GM12878 (cell line): ENCODE data around the gene TNRC6B. TPM values are rescaled to one million over a fixed set of nuclear protein-coding genes. Genes with fewer than 3 reads are reported as not detected.

Experiments
- ATAC-seq: fragments of 200-7000 bp; cut with Tn5 transposase; 3 replicates; pipeline ENCODE4 v1.9.1; 2020; ENCODE audit warnings: mild to moderate bottlenecking, moderate library complexity
- BruUV-seq: library from RNA; stranded (reverse); fragments of 400-500 nt; replicated peaks from 2 replicates; lab custom pipeline; 2021; lab: Mats Ljungman, UMichigan
- CTCF ChIA-PET: fragments of 300-600 bp; sonication (Branson Sonifier 250); formaldehyde crosslinking; extraction: SDS; loops from one replicate; lab custom pipeline; 2021; ENCODE audit warnings: inconsistent platforms; lab: Yijun Ruan, JAX
- POLR2A ChIA-PET: fragments of 350-600 bp; formaldehyde crosslinking; extraction: SDS; loops from one replicate; lab custom pipeline; 2021; ENCODE audit warnings: inconsistent platforms; lab: Charles Lee
- RAD21 ChIA-PET: fragments of 300-600 bp; sonication (Branson Sonifier 250); formaldehyde crosslinking; loops from one replicate; lab custom pipeline; 2023; ENCODE audit warnings: antibody characterized with exemption; ENCODE audit not compliant: unreplicated experiment; lab: Charles Lee
- SMC1A ChIA-PET: fragments of 300-600 bp; sonication (Branson Sonifier 250); formaldehyde crosslinking; loops from one replicate; lab custom pipeline; 2023; ENCODE audit not compliant: unreplicated experiment, uncharacterized antibody; lab: Charles Lee
- DNase-seq: peaks from one replicate; pipeline ENCODE4 v3.0.0-alpha.2; 2011; ENCODE audit warnings: low read depth, low spot score
- FAIRE-seq: peaks from 3 replicates; lab custom pipeline; 2011; peaks lifted over from hg19 to GRCh38; lab: Jason Lieb, UNC
- H2AFZ ChIP-seq: 2 replicates; pipeline ENCODE4 v1.6.0; 2011; ENCODE audit warnings: low read depth, low read length, control low read depth; ENCODE audit not compliant: control insufficient read depth
- H3K27ac ChIP-seq: 2 replicates; pipeline ENCODE4 v1.5.1; 2011; ENCODE audit warnings: control low read depth; ENCODE audit not compliant: control insufficient read depth, insufficient read depth
- H3K27me3 ChIP-seq, 2 experiments: replicated peaks in 1 of 2; 2 replicates each; pipeline versions ENCODE4 v1.6.0 to v1.6.1; 2011; ENCODE audit warnings: low read length in 1 of 2; ENCODE audit not compliant: control insufficient read depth in 2 of 2, insufficient read depth in 2 of 2
- H3K36me3 ChIP-seq, 2 experiments: 2 replicates each; pipeline ENCODE4 v1.5.1; 2011; ENCODE audit warnings: low read length in 1 of 2; ENCODE audit not compliant: control insufficient read depth in 2 of 2, insufficient read depth in 2 of 2
- H3K4me1 ChIP-seq: 2 replicates; pipeline ENCODE4 v1.6.1; 2011; ENCODE audit warnings: mild to moderate bottlenecking, low read length, moderate library complexity, mixed read lengths; ENCODE audit not compliant: control insufficient read depth, insufficient read depth
- H3K4me2 ChIP-seq: 2 replicates; pipeline ENCODE4 v1.6.0; 2011; ENCODE audit warnings: control low read depth; ENCODE audit not compliant: control insufficient read depth, insufficient read depth
- H3K4me3 ChIP-seq: fragments of 200-600 bp; sonication (generic); 2 replicates; pipeline ENCODE4 v1.5.1; 2016
- H3K79me2 ChIP-seq: 2 replicates; pipeline ENCODE4 v1.6.0; 2011; ENCODE audit warnings: low read length; ENCODE audit not compliant: control insufficient read depth, insufficient read depth
- H3K9ac ChIP-seq: 2 replicates; pipeline ENCODE4 v1.8.0; 2011; ENCODE audit warnings: low read length, control low read depth, mixed read lengths; ENCODE audit not compliant: control insufficient read depth, insufficient read depth
- H3K9me3 ChIP-seq: replicated peaks from 3 replicates; pipeline ENCODE4 v1.5.1; 2011; ENCODE audit warnings: mild to moderate bottlenecking, low read length; ENCODE audit not compliant: control insufficient read depth, insufficient read depth
- H4K20me1 ChIP-seq: 2 replicates; pipeline ENCODE4 v1.6.0; 2011; ENCODE audit not compliant: control insufficient read depth, insufficient read depth
- CEBPZ ChIP-seq: fragments of 150-350 bp; IDR thresholded peaks from 2 replicates; pipeline ENCODE4 v1.6.1; 2016; ENCODE audit warnings: low read depth, low read length
- CHD2 ChIP-seq: IDR thresholded peaks from 2 replicates; pipeline ENCODE4 v1.6.1; 2011; ENCODE audit warnings: low read depth, low read length, improper control_type of control experiment, borderline replicate concordance
- E2F8 ChIP-seq: fragments of 450-650 bp; IDR thresholded peaks from 2 replicates; pipeline ENCODE4 v1.6.1; 2018; ENCODE audit warnings: mild to moderate bottlenecking, low read depth, moderate library complexity; ENCODE audit not compliant: partially characterized antibody
- EZH2 ChIP-seq: IDR thresholded peaks from 2 replicates; pipeline ENCODE4 v1.6.1; 2012; ENCODE audit warnings: low read depth, mild to moderate bottlenecking, control low read depth, inconsistent platforms, low read length, borderline replicate concordance; ENCODE audit not compliant: control insufficient read depth
- LARP7 ChIP-seq: fragments of 450-650 bp; IDR thresholded peaks from 2 replicates; pipeline ENCODE4 v1.6.1; 2017; ENCODE audit warnings: mild to moderate bottlenecking
- PML ChIP-seq: IDR thresholded peaks from 2 replicates; pipeline ENCODE4 v1.6.1; 2012; ENCODE audit warnings: low read length, inconsistent platforms
- SUPT20H ChIP-seq: IDR thresholded peaks from 2 replicates; pipeline ENCODE4 v1.6.1; 2011; ENCODE audit warnings: low read depth, mild to moderate bottlenecking, low read length, moderate library complexity, borderline replicate concordance; ENCODE audit not compliant: control insufficient read depth
- TCF3 ChIP-seq: IDR thresholded peaks from 2 replicates; pipeline ENCODE4 v1.6.1; 2012; ENCODE audit warnings: low read depth, mild to moderate bottlenecking, low read length, borderline replicate concordance; ENCODE audit not compliant: insufficient read depth
- YY1 ChIP-seq: IDR thresholded peaks from 2 replicates; pipeline ENCODE4 v1.6.1; 2011; ENCODE audit warnings: low read depth, mild to moderate bottlenecking, low read length
- ZNF274 ChIP-seq: IDR thresholded peaks from one replicate; pipeline ENCODE4 v1.8.0; 2011; ENCODE audit not compliant: insufficient read length, insufficient read depth
- ZZZ3 ChIP-seq: IDR thresholded peaks from 2 replicates; pipeline ENCODE4 v1.6.1; 2011; ENCODE audit warnings: low read depth; ENCODE audit not compliant: control insufficient read depth, insufficient read length
- WGBS: methylation state at CpG from one replicate; pipeline ENCODE4 v1.1.6; 2016; ENCODE audit warnings: low lambda C conversion rate; ENCODE audit not compliant: insufficient replicate concordance, insufficient coverage; ENCODE audit errors: missing lambda C conversion rate; 5-methylcytosine and 5-hydroxymethylcytosine counted together
- in situ Hi-C: fragments of 300-500 bp; cut with MboI; formaldehyde crosslinking; loops from 9 replicates; pipeline ENCODE4 v1.14.3; 2018; ENCODE audit warnings: mixed read lengths
- intact Hi-C: fragments of 100-400 bp; cut with micrococcal nuclease; formaldehyde crosslinking; loops from one replicate; pipeline ENCODE4 v1.14.2; 2022; ENCODE audit not compliant: unreplicated experiment
- polyA plus RNA-seq, 11 experiments: library from polyadenylated mRNA; depleted of rRNA in 4 of 11; unstranded in 6 of 11; stranded (reverse) in 5 of 11; fragments of >200 nt; fragmentation: Nextera tagmentation in 4 of 11; fragmentation: Illumina TruSeq in 1 of 11; extraction: Ambion mirVana in 4 of 11; extraction: Trizol in 1 of 11; gene quantifications; 1 replicate in 1 of 11; 2 replicates in 10 of 11; pipeline versions ENCODE4 v1.2.1 to v1.2.3, GENCODE V29; 2011 to 2016; ENCODE audit warnings: inconsistent platforms in 2 of 11, missing spikeins in 2 of 11, low read depth in 1 of 11
- total RNA-seq, 4 experiments: library from RNA; depleted of rRNA in 3 of 4; stranded (reverse); fragments of >200 nt in 3 of 4; fragmentation: Illumina TruSeq in 1 of 4; extraction: Trizol in 1 of 4; gene quantifications; 2 replicates each; pipeline versions ENCODE4 v1.2.1 to v1.2.3, GENCODE V29; 2013 to 2021

The TNRC6B gene
- total and polyA plus RNA-seq, 10 of the 15 experiments (the other 5 are each of a cell fraction or from before 2014, with no cell fraction given) = 3.6 to 32.8 (median 16.4) TPM

- in situ Hi-C loops (no loop called here), intact Hi-C loops (no loop called here)
- Histone ChIP-seq H3K36me3 (peaks cover 12 to 24% of the 10 kb centered on the region in 2 experiments), H3K9me3 (no peaks in the 10 kb centered on the region), H2AFZ (no peak overlapping the region), H3K27me3 (no peaks in the 10 kb centered on the region), H3K4me2 (no peak overlapping the region), H3K79me2 (peaks cover 14% of the 10 kb centered on the region), H4K20me1 (no peaks in the 10 kb centered on the region), H3K4me3 (no peak overlapping the region), H3K4me1 (no peaks in the 10 kb centered on the region; the same call in 1 of the 2 replicates), H3K9ac (no peak overlapping the region), H3K27ac (no peak overlapping the region)
- DNase-seq = no peak
- BruUV-seq = no TSS peak
- ATAC-seq = no peak
- ChIA-PET RAD21 (interaction anchor here (0.6 to 1.1 kb wide), 3 partner anchors 68 to 282 kb away, joined by 3 read pairs; no protein-coding TSS in a partner anchor), CTCF (interaction anchor here (1.2 to 1.3 kb wide), 3 partner anchors 69 to 325 kb away, joined by 3 to 4 read pairs (median 3); no protein-coding TSS in a partner anchor), POLR2A (interaction anchor here (1.0 kb wide), 1 partner anchor 12 kb away, joined by 8 read pairs; no protein-coding TSS in a partner anchor), SMC1A (interaction anchor here (0.7 to 0.9 kb wide), 2 partner anchors 20 to 62 kb away, joined by 3 to 4 read pairs; no protein-coding TSS in a partner anchor)
- no peak for FAIRE-seq
- WGBS = 80% methylated on average over 6 of the region's 6 CpGs
- TF ChIP-seq CEBPZ (no peak), PML (no peak)
Observed at GRCh38 chr22:40368016-40368415, 190.3 kb downstream of the TNRC6B start.

GRCh38 chr22:40368836-40369235 is 191.1 kb downstream of the TNRC6B start:
- in situ Hi-C loops = no loop called here
- TF ChIP-seq CHD2 (no peak), YY1 (no peak), E2F8 (no peak), ZNF274 (no peak), EZH2 (no peak), ZZZ3 (no peak), LARP7 (no peak), SUPT20H (no peak), TCF3 (no peak)

More at GRCh38 chr22:40368836-40369235, 191.1 kb downstream of the TNRC6B start:
- ChIA-PET SMC1A (no interaction called here), CTCF (interaction anchor here (1.3 kb wide), 1 partner anchor 277 kb away, joined by 3 read pairs; no protein-coding TSS in a partner anchor), POLR2A (no interaction called here), RAD21 (no interaction called here)
- H3K36me3 ChIP-seq = peaks cover 12 to 20% of the 10 kb centered on the region in 2 experiments
- H3K4me1 ChIP-seq = no peaks in the 10 kb centered on the region; the same call in 1 of the 2 replicates
- H2AFZ ChIP-seq = no peak overlapping the region
- no peak overlapping the region for H3K4me3 ChIP-seq
- peaks cover 14% of the 10 kb centered on the region for H3K79me2 ChIP-seq
- no peak overlapping the region for H3K4me2 ChIP-seq
- no peaks in the 10 kb centered on the region for H4K20me1 ChIP-seq
- no peak overlapping the region for H3K9ac ChIP-seq
- no peaks in the 10 kb centered on the region for H3K27me3 ChIP-seq
- H3K9me3 ChIP-seq = no peaks in the 10 kb centered on the region
- 99% methylated on average over 3 of the region's 3 CpGs for WGBS
- no TSS peak for BruUV-seq
- no peak for DNase-seq
- ATAC-seq = no peak
- no peak for FAIRE-seq
- no peak overlapping the region for H3K27ac ChIP-seq
- intact Hi-C loops = no loop called here
